ENCODE measurements around the gene PNLDC1.
"Not testable (repeated sequence)": the region's sequence is repeated elsewhere in the genome, so short reads cannot be mapped to it uniquely, and the experiment has no call there.

PNLDC1 gene

DNA sequence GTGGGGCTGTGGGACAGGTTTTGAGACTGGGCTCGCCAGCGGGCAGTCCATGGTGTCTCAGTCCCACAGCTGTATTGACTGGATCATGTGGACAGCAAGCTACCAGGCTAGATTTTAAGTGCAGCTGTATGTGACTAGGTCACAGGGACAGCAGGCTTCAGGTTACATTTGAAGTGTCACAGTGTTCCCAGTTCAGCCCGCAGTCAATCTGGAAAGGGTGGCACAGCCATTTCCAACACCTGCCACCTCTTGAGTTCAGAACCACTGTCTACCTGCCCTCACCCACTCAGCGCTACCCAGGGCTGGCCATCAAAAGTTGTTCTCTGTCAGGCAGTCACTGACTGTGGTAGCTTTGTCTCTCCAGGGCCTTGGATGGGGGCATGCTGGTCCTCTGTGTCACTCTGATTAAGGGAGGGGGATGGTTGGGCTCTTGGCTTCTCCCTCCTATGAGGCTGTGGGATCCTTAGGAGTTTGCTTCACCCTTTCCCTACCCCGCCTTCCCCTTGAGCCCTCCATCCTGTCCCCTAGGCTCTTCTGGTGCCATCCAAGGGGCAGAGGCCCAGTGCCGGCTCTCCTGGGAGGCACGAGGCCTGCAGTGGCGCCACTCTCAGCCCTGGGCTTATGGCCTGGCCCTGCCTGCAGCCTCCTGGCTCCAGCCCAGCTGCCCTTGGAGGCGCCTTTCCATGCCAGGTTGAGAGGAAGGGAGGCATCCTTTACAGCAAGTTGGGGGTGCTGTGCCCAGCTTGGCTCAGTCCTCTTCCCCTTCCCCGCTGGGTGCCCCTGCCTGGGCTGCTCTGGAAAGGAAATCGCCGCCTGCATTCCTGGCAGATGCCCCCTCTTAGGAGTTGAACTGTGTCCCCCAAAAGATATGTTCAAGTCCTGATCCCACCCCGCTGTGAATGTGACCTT lies 44.9 kb downstream of the PNLDC1 start:
- peaks cover 3% of the 10 kb centered on the region for H3K27me3 Mint-ChIP-seq (ENCODE audit: low read depth, poor library complexity)
- H3K4me3 Mint-ChIP-seq: no peak overlapping the region
- DNase-seq: no peak
- peak overlapping the region; percentile 60 for H3K27ac Mint-ChIP-seq
- no peaks in the 10 kb centered on the region for H3K36me3 Mint-ChIP-seq (ENCODE audit: low read depth)
- peaks cover 36% of the 10 kb centered on the region for H3K9me3 Mint-ChIP-seq
- peaks cover 21% of the 10 kb centered on the region for H3K4me1 Mint-ChIP-seq
- TF ChIP-seq CTCF (IDR thresholded peaks at IDR 0.05): no peak

DNA sequence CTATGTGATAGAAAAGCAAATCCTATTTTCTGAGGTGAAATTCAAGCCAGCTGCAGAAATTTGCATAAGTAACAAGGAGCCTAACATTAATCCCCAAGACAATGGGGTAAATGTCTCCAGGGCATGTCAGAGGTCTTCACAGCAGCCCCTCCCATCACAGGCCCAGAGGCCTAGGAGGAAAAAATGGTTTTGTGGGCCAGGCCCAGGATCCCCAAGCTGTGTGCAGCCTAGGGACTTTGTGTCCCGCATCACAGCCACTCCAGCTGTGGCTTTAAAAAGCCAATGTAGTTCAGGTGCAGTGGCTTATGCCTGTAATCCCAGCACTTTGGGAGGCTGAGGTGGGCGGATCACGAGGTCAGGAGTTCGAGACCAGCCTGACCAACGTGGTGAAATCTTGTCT lies 48.5 kb downstream of the PNLDC1 start:
- not testable (repeated sequence) for H3K36me3 Mint-ChIP-seq (ENCODE audit: low read depth); H3K4me3 Mint-ChIP-seq; H3K27ac Mint-ChIP-seq; DNase-seq; H3K27me3 Mint-ChIP-seq (ENCODE audit: low read depth, poor library complexity)
- Mint-ChIP-seq H3K4me1 (peaks cover 27% of the 10 kb centered on the region), H3K9me3 (peaks cover 36% of the 10 kb centered on the region)

DNA sequence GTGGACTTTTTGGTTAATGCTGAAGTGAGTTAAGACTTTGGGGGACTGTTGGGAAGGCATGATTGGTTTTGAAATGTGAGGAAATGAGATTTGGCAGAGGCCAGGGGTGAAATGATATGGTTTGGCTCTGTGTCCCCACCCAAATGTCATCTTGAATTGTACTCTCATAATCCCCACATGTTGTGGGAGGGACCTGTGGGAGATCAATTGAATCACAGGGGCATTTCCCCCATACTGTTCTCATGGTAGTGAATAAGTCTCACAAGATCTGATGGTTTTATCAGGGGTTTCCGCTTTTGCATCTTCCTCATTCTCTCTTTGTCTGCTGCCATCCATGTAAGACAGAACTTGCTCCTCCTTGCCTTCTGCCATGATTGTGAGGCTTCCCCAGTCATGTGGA lies 49.8 kb downstream of the PNLDC1 start:
- not testable (repeated sequence) for H3K27ac Mint-ChIP-seq; H3K36me3 Mint-ChIP-seq (ENCODE audit: low read depth); DNase-seq; H3K4me3 Mint-ChIP-seq; H3K27me3 Mint-ChIP-seq (ENCODE audit: low read depth, poor library complexity)
- H3K9me3 Mint-ChIP-seq: peaks cover 32% of the 10 kb centered on the region
- H3K4me1 Mint-ChIP-seq: peaks cover 18% of the 10 kb centered on the region

DNA sequence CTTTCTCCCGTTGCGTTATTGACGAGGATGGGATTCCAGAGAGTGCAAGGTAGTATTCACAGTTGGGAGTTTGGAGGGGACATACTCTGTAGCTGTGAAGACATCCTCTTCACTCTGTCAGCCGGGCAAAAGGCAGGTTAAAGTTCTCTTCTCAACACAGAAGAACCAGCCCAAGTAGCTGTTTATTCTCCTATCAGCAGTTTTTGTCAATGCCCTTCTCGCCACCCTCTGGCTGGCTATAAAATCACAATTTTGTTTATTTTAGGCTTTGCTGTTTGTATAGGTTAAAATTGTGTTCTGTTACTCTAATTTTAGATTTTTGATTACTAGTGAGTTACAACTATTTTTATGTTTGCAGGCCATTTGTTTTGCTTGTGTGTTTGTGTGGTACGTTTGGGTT lies 52.8 kb downstream of the PNLDC1 start:
- H3K9me3 Mint-ChIP-seq: peaks cover 32% of the 10 kb centered on the region
- H3K27me3 Mint-ChIP-seq (ENCODE audit: low read depth, poor library complexity): peaks cover 31% of the 10 kb centered on the region
- no peak for DNase-seq
- no peaks in the 10 kb centered on the region for H3K36me3 Mint-ChIP-seq (ENCODE audit: low read depth)
- H3K27ac Mint-ChIP-seq: no peak overlapping the region
- peaks cover 6% of the 10 kb centered on the region for H3K4me1 Mint-ChIP-seq
- no peak overlapping the region for H3K4me3 Mint-ChIP-seq
- no peak for TF ChIP-seq CTCF (IDR thresholded peaks at IDR 0.05)

- no peak for TF ChIP-seq CTCF (IDR thresholded peaks at IDR 0.05)
- no peak overlapping the region for H3K27ac Mint-ChIP-seq
- peaks cover 24% of the 10 kb centered on the region for H3K9me3 Mint-ChIP-seq
- H3K4me3 Mint-ChIP-seq: no peak overlapping the region
- H3K4me1 Mint-ChIP-seq: peaks cover 6% of the 10 kb centered on the region
- no peaks in the 10 kb centered on the region for H3K36me3 Mint-ChIP-seq (ENCODE audit: low read depth)
- DNase-seq: no peak
- peaks cover 35% of the 10 kb centered on the region for H3K27me3 Mint-ChIP-seq (ENCODE audit: low read depth, poor library complexity)
Measured at GRCh38 chr6:159853754-159854153, 53.7 kb downstream of the PNLDC1 start.

GRCh38 chr6:159854959-159855358 lies 54.9 kb downstream of the PNLDC1 start:
- Mint-ChIP-seq H3K36me3 (ENCODE audit: low read depth) (no peaks in the 10 kb centered on the region), H3K9me3 (peaks cover 12% of the 10 kb centered on the region), H3K4me3 (no peak overlapping the region), H3K4me1 (peaks cover 6% of the 10 kb centered on the region), H3K27me3 (ENCODE audit: low read depth, poor library complexity) (peaks cover 35% of the 10 kb centered on the region), H3K27ac (no peak overlapping the region)
- TF ChIP-seq CTCF (IDR thresholded peaks at IDR 0.05): no peak
- no peak for DNase-seq

GRCh38 chr6:159858259-159858658 lies 58.2 kb downstream of the PNLDC1 start:
- H3K9me3 Mint-ChIP-seq: peaks cover 8% of the 10 kb centered on the region
- H3K27ac Mint-ChIP-seq: no peak overlapping the region
- H3K27me3 Mint-ChIP-seq (ENCODE audit: low read depth, poor library complexity): peaks cover 39% of the 10 kb centered on the region
- no peaks in the 10 kb centered on the region for H3K4me1 Mint-ChIP-seq
- no peak overlapping the region for H3K4me3 Mint-ChIP-seq
- no peak for TF ChIP-seq CTCF (IDR thresholded peaks at IDR 0.05)
- H3K36me3 Mint-ChIP-seq (ENCODE audit: low read depth): no peaks in the 10 kb centered on the region
- no peak for DNase-seq

Measured in nephron progenitor cell (in vitro differentiated cells).